Measurements from ENCODE around the gene NQO2. TPM values are rescaled to one million over a fixed set of nuclear protein-coding genes. Genes with fewer than 3 reads are reported as not detected.

Gene NQO2
- total RNA-seq, 1 donor from 2014 or later = 9.4 TPM

DNA sequence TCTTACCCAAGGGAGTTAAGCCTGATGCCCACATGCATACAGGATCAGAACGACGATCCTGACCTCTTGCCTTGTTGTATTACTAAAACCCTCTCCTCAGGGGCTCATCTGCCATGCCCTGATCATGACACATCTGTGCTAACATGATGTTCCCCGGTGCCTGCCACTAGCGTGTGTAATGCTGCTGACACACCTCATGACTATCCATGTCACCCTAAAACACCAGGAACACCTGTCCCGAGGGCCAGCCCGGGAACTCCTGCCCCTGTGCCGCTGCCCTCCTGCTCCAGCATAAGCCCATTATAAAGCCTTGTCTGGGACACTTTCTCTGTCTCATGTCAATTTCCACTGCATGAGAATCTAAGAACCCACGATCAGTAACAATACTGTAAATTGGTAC lies 35.9 kb upstream of the NQO2 start:
- Histone ChIP-seq H3K4me1 (ENCODE audit: insufficient read depth, low read length) (peaks cover 16% of the 10 kb centered on the region), H4K20me1 (ENCODE audit: insufficient read depth, low read length) (peaks cover 7% of the 10 kb centered on the region), H3K4me3 (ENCODE audit: insufficient read depth, low read depth, low read length) (no peak overlapping the region), H3K27me3 (ENCODE audit: insufficient read depth, low read length) (no peaks in the 10 kb centered on the region), H3K9me3 (ENCODE audit: insufficient read depth, low read depth, low read length) (no peaks in the 10 kb centered on the region), H3K36me3 (ENCODE audit: insufficient read depth, low read length) (no peaks in the 10 kb centered on the region), H2AFZ (ENCODE audit: low read depth, low read length) (no peak overlapping the region), H3K9ac (ENCODE audit: low read length) (no peak overlapping the region), H3K4me2 (ENCODE audit: low read length) (no peak overlapping the region), H3K27ac (ENCODE audit: low read depth, low read length) (no peak overlapping the region), H3K79me2 (ENCODE audit: insufficient read depth, low read length) (peaks cover 83% of the 10 kb centered on the region)
- FAIRE-seq (no peak), DNase-seq (ENCODE audit: low read depth) (no peak)
- H3K27me3 Mint-ChIP-seq (ENCODE audit: low read depth, unreplicated experiment) = no peaks in the 10 kb centered on the region
- no peak overlapping the region for H3K4me3 Mint-ChIP-seq (ENCODE audit: unreplicated experiment)
- peaks cover 19% of the 10 kb centered on the region for H3K4me1 Mint-ChIP-seq (ENCODE audit: low read depth, unreplicated experiment)
- H3K27ac Mint-ChIP-seq (ENCODE audit: unreplicated experiment) = no peak overlapping the region
- no peaks in the 10 kb centered on the region for H3K9me3 Mint-ChIP-seq (ENCODE audit: unreplicated experiment)
- no peak for TF ChIP-seq EZH2 (IDR thresholded peaks at IDR 0.05; ENCODE audit: insufficient read depth, low read length)
- TF ChIP-seq, protein P1, sequence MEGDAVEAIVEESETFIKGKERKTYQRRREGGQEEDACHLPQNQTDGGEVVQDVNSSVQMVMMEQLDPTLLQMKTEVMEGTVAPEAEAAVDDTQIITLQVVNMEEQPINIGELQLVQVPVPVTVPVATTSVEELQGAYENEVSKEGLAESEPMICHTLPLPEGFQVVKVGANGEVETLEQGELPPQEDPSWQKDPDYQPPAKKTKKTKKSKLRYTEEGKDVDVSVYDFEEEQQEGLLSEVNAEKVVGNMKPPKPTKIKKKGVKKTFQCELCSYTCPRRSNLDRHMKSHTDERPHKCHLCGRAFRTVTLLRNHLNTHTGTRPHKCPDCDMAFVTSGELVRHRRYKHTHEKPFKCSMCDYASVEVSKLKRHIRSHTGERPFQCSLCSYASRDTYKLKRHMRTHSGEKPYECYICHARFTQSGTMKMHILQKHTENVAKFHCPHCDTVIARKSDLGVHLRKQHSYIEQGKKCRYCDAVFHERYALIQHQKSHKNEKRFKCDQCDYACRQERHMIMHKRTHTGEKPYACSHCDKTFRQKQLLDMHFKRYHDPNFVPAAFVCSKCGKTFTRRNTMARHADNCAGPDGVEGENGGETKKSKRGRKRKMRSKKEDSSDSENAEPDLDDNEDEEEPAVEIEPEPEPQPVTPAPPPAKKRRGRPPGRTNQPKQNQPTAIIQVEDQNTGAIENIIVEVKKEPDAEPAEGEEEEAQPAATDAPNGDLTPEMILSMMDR (IDR thresholded peaks at IDR 0.05; ENCODE audit: insufficient read depth, low read depth, low read length) = no peak
- peaks cover 2% of the 10 kb centered on the region for H3K36me3 Mint-ChIP-seq (ENCODE audit: low read depth, unreplicated experiment)

GRCh38 chr6:2964793-2965505 lies 34.7 kb upstream of the NQO2 start:
- H4K20me1 ChIP-seq (ENCODE audit: insufficient read depth, low read length) = peaks cover 2% of the 10 kb centered on the region
- H3K4me1 ChIP-seq (ENCODE audit: insufficient read depth, low read length) = peaks cover 13% of the 10 kb centered on the region
- Mint-ChIP-seq H3K36me3 (ENCODE audit: low read depth, unreplicated experiment) (peaks cover 2% of the 10 kb centered on the region), H3K27ac (ENCODE audit: unreplicated experiment) (no peak overlapping the region), H3K4me1 (ENCODE audit: low read depth, unreplicated experiment) (peaks cover 15% of the 10 kb centered on the region), H3K27me3 (ENCODE audit: low read depth, unreplicated experiment) (no peaks in the 10 kb centered on the region), H3K9me3 (ENCODE audit: unreplicated experiment) (no peaks in the 10 kb centered on the region), H3K4me3 (ENCODE audit: unreplicated experiment) (no peak overlapping the region)
- H3K4me2 ChIP-seq (ENCODE audit: low read length) = no peak overlapping the region
- H3K4me3 ChIP-seq (ENCODE audit: insufficient read depth, low read depth, low read length) = no peak overlapping the region
- no peak overlapping the region for H3K27ac ChIP-seq (ENCODE audit: low read depth, low read length)
- no peak overlapping the region for H2AFZ ChIP-seq (ENCODE audit: low read depth, low read length)
- FAIRE-seq (no peak), DNase-seq (ENCODE audit: low read depth) (no peak)
- H3K9me3 ChIP-seq (ENCODE audit: insufficient read depth, low read depth, low read length) = no peaks in the 10 kb centered on the region
- TF ChIP-seq, protein P1 (IDR thresholded peaks at IDR 0.05; ENCODE audit: insufficient read depth, low read depth, low read length) = no peak
- no peak for TF ChIP-seq EZH2 (IDR thresholded peaks at IDR 0.05; ENCODE audit: insufficient read depth, low read length)
- no peaks in the 10 kb centered on the region for H3K36me3 ChIP-seq (ENCODE audit: insufficient read depth, low read length)
- peaks cover 71% of the 10 kb centered on the region for H3K79me2 ChIP-seq (ENCODE audit: insufficient read depth, low read length)
- H3K27me3 ChIP-seq (ENCODE audit: insufficient read depth, low read length) = no peaks in the 10 kb centered on the region
- no peak overlapping the region for H3K9ac ChIP-seq (ENCODE audit: low read length)

GRCh38 chr6:2966347-2966746 lies 33.3 kb upstream of the NQO2 start:
- no peak overlapping the region for H3K4me2 ChIP-seq (ENCODE audit: low read length)
- Mint-ChIP-seq H3K27me3 (ENCODE audit: low read depth, unreplicated experiment) (no peaks in the 10 kb centered on the region), H3K27ac (ENCODE audit: unreplicated experiment) (no peak overlapping the region), H3K4me1 (ENCODE audit: low read depth, unreplicated experiment) (peaks cover 2% of the 10 kb centered on the region), H3K9me3 (ENCODE audit: unreplicated experiment) (no peaks in the 10 kb centered on the region), H3K36me3 (ENCODE audit: low read depth, unreplicated experiment) (peaks cover 2% of the 10 kb centered on the region), H3K4me3 (ENCODE audit: unreplicated experiment) (no peak overlapping the region)
- H3K79me2 ChIP-seq (ENCODE audit: insufficient read depth, low read length) = peaks cover 66% of the 10 kb centered on the region
- H3K4me3 ChIP-seq (ENCODE audit: insufficient read depth, low read depth, low read length) = no peak overlapping the region
- no peaks in the 10 kb centered on the region for H4K20me1 ChIP-seq (ENCODE audit: insufficient read depth, low read length)
- no peaks in the 10 kb centered on the region for H3K9me3 ChIP-seq (ENCODE audit: insufficient read depth, low read depth, low read length)
- H3K27me3 ChIP-seq (ENCODE audit: insufficient read depth, low read length) = no peaks in the 10 kb centered on the region
- peaks cover 10% of the 10 kb centered on the region for H3K4me1 ChIP-seq (ENCODE audit: insufficient read depth, low read length)
- TF ChIP-seq EZH2 (IDR thresholded peaks at IDR 0.05; ENCODE audit: insufficient read depth, low read length) = no peak
- TF ChIP-seq, protein P1 (IDR thresholded peaks at IDR 0.05; ENCODE audit: insufficient read depth, low read depth, low read length) = no peak
- H3K27ac ChIP-seq (ENCODE audit: low read depth, low read length) = no peak overlapping the region
- FAIRE-seq = no peak
- no peaks in the 10 kb centered on the region for H3K36me3 ChIP-seq (ENCODE audit: insufficient read depth, low read length)
- no peak for DNase-seq (ENCODE audit: low read depth)
- H2AFZ ChIP-seq (ENCODE audit: low read depth, low read length) = no peak overlapping the region
- H3K9ac ChIP-seq (ENCODE audit: low read length) = no peak overlapping the region
